ENCODE results near the gene HOXC11.

The HOXC11 gene

DNA sequence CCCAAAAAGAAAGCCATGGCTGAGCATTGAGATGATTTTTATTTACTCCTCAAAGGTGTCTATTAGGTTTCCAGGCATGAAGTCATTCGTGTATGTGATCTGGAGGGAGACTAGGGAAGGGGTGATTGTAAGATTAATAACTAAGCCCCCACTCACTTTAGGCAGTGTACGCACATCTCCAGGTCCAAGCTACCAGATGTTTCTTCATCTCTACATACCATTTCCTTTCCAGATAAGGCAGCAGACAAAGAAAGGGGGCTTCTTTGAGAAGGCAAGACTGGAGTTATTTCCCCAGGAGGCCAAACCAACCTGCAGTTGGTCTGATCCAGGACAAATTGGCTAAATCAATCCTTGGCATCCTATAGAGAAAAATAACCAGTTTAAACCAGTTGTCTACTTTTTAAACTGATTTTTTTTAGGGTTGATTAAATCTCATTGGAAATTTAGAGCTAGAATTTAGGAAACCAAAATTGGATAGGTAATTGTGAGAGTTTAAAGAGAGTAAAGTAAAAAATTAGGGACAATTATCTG lies 30.4 kb upstream of the HOXC11 start:
- DNase-seq (ENCODE audit: low spot score) = no peak

DNA sequence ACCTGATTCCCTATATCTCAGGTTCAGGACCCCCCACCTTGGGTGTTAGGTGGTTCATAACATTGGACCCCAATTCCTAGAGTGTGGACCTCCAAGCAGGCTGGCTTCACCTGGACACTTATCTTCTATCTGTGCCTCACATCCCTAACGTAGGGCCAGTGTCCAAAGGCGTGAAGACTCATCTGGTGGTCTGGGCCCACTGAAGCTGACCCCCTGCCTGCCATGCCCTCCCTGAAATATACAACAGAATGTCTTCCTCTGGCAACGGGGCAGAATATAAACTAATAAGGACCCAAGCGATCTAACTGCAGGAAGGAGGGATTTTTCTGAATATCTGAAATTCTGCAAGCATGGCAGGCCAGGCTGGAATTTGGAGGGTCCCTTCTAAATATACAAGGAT lies 28.7 kb upstream of the HOXC11 start:
- no peak for DNase-seq (ENCODE audit: low spot score)

DNA sequence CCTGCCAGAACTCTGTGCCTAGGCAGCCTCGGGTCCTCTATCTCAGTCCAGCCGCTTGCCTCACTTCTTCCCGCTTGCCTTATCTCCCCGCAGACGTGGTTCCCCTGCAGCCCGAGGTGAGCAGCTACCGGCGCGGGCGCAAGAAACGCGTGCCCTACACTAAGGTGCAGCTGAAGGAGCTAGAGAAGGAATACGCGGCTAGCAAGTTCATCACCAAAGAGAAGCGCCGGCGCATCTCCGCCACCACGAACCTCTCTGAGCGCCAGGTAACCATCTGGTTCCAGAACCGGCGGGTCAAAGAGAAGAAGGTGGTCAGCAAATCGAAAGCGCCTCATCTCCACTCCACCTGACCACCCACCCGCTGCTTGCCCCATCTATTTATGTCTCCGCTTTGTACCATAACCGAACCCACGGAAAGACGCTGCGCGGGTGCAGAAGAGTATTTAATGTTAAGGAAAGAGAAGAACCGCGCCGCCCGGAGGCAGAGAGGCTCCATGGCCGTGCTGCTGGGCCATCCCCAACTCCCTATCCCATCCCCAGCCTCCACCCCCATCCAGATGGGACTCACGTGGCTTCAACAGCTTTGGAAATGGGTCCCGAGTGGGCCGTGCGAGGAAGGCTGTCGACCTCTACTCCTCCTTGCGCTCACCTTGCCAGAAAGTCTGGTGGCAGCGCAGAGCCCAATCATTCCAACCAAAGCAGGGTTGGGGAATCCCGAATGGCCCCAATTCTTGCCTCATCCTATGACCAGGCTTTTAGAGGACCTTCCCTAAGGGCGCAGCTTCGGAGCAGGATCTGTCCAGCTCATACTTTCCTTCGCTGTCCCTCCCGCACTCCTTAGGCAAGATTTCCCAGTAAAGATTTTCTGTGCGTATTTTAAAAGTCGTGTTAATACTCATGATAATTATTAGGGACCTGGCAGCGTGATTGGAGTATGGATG lies 27.7 kb upstream of the HOXC11 start:
- no peak for DNase-seq (ENCODE audit: low spot score)

DNA sequence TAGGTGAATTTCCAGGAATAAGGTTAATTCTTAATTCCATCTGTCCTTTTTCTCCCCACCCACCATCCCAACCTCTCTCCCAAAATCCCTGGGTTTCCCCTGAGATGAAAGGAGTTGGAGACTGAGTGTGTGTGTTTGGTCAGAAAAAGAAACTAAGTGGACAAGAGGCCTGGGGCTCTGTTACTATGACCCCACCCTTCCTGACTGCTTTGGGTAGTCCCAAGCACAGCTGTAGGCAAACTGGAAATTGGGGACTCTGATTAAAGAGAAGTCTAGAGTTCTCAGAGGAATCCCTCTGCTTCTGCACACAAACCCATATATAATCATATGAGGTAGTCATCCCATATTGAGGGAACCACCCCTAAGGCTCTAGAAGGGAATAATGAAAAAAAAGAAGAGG lies 25.2 kb upstream of the HOXC11 start:
- no peak for DNase-seq (ENCODE audit: low spot score)

DNA sequence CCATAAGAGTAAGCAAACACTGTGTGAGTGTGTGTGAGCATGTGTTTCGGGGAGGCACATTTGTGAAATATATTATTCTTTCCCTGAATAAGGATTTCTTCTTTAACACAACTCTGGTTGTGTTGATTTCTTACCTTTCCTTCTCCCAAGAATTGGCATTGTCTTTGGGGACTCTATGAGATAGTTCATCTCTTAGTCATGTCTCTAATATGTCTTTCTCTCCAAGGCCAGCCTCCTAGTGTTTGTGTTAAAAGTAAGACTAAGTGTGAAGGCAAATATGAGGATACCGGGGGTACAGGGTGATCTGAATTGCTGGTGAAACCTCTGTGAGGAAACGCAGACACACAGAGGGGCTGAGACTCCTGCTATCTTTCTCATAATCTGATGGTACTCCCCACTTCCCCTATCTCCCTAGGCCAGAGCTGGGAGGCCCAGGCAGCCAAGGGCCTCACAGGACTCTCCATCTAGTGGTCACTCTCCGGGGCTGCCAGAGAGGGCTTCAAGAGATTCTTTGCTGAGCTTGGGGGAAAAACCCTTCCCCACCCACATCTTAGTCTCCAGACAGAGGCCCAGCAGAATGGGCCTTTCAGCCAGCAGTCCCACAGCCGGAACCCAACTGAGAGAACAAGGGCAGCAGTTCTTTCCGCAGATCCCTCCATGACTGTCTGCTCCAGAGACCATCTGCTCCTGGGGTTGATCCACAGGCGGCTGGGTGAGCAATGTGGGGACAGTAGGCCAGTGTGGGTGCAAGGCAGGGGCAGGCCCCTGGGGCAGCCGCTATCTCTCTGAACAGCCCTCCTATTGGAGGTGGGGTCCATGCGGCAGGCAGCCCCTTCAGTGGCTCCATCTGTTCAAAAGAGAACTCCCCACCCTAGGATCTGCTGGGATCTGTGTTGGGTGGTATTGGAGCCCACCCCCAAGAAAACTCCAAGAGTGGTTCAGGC lies 24.0 kb upstream of the HOXC11 start:
- DNase-seq (ENCODE audit: low spot score) = no peak

DNA sequence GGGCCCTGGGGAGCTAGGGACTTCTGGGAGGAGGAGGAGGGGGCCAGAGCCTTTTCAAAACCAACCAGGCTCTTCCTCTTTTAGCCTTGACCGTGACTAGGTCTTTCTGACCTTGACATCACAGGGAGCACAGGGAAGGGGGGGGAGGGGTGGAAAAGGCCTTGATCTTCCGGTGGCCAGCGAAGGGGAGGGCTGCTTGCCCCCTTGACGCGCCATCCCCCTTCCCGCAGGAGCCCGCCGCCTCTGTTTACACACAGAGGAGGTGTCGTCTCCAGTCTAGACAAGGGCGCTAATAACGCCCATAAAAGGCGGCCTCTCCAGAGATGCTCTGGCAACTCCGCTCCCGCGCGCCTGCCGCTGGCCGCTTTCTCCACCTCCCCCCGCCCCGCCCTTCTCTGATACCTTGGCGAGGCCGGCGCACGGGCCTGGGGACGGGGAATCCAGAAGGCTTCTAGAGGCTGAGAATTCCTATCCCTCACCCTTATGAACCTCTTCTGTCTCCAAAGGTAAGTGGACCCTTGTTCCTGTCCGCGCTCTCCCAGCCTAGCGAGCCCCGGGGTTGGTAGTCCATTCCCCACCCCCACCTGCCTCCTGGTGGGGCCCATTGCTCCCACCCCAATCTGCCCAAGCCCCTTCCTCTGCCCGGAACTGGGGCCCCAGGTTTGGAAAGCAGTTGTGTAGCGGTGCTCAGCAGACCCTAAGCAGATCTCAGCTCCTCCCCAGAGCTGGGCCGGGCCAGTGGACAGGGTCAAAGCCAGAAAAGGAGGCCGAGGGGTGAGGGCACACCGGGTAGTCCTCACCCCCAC lies 23.1 kb upstream of the HOXC11 start:
- no peak for DNase-seq (ENCODE audit: low spot score)

DNA sequence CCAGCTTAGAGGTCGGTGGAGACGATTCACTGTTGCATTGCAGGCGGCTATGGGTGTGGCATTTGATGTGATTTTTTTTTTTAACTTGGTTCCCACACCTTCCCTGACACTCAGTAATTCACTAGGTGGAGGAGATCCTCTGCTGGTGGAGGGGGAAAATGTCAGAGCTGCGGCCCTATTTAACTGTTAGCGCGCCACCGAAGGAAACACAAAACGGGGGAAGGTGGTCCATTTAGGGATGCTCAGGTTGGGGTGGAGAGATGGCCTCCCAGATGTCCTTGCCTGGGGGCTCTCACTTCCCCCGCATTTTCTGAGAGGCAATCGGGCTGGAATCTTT lies 22.5 kb upstream of the HOXC11 start:
- no peak for DNase-seq (ENCODE audit: low spot score)

DNA sequence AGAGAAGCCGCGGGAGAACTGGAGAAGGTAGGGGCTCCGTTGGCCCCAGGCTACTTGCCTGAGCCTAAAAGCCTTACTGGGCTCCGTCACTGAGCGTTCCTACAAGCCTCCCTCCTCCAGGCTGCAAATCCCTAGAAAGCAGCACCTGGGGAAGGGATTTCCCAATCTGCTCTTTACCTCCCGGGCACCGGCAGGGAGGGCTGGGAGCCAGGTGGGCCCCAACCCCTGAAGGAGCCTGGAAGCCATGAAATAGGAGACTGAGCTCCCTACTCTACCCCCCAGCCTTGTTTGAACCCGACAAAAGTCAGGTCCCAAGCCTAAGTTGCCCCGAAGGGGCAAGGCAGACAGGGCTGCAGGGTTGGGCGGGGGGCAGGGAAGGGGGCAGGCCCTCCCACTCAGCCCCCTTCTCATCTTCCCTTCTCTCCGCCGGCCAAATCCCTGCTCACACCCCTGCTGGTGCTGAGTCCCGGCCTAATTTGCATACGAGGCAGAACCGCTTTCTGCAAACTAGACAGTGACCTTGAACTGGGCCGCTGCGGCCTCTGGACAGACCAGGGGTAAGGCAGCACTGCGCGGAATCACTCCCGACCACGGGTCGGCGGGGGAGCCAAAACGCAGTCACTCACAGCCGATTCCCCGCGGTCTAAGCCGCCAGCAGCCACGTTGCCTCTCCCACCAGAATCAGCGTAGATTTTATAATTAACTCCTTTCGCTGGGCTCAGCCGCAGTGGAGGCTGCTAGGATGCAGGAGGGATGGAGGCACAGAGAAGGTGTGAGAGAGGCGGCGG lies 21.9 kb upstream of the HOXC11 start:
- DNase-seq (ENCODE audit: low spot score) = no peak

DNA sequence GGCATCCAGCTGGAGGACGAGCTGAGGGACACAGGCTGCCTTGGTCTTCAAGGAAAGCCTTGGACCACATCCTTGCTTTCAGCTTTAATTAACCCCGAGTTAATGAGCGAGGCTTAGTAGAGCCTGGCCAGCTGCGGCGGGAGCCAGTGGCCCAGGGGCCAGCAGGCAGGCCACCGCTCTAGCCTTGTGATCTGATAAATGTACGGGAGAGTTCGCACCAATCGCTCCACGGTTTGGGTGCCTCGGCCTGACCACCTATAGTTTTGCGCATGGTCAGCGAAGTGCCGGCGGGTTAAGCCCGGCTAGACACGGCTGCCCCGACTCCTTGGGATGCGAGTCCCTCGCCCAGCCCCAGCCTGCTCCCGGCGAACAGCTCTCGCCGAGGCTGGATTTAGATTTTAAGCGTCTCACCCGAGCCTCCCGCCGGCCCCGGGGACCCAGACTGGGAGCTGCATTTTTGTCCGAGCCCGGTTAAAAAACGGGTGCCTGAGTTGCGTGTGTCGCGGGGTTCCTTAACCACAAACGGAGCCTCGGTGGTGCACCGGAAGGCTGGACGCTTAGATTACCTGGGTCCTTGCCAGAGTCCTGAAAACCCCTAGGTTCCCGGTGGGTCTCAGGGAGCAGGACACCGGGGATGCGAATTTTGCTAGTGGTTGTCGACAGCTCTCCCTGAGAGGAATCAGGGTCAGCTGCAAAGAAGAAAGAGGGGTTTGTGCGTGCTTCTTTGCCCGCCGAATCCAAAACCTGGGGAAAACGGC lies 21.2 kb upstream of the HOXC11 start:
- no peak for DNase-seq (ENCODE audit: low spot score)

DNA sequence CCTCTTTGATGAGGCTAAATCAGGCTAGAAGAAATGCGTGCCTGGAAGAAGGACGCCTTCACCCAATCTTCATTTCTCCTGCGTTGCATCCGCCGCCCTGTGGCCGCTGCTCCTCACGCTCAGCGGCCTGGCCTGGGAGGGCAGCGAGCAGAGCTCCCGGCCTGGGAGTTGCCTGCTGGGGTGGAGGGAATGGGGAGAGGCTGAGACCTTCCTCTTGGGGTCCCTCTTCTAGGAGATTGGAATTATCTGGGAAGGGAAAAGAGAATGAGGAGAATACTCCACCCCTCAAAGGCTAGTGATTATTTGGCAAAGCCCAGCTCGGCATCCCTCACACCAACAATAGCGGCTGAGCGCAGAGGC lies 20.6 kb upstream of the HOXC11 start:
- no peak for DNase-seq (ENCODE audit: low spot score)

DNA sequence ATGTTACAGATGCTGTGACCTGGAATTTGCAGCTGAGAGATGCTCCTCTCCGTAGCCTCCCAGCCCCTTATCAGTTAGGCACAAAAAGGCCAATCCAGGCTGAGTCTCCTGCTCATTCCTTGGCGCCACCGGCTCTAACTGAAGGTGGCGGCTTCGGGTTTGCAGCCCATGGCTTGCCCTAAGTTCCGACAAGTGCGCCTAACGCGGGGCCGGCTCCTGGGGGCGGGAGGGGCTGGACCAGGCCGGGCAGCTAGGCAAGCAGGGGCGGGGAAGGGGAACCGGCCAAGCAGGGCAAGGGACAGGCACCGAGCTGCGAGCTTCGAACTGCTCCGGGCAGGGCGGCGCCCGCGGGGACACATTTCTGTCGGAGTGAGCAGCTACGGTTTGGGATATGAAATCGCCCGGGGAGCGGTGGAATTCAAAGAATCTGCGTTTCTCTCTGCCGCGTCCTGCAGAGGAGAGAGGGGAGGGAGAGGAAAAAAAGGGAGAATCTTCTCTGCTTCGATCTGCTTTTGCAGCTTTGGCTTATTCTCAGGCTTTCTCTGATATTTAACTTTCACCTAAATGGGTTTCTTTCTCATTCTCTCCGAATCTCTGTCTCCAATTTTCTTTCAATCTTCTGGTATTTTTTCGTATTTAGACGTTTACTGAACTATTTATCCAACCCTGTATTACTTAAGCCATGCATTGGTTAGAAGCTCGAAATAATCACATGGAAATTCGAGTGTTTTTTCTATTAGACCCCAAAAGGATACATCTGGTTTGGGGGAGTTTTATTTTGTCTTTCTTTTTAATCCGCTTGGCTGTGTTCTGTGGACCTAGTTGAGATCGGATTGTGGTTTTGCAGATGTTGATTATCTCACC lies 19.8 kb upstream of the HOXC11 start:
- no peak for DNase-seq (ENCODE audit: low spot score)

DNA sequence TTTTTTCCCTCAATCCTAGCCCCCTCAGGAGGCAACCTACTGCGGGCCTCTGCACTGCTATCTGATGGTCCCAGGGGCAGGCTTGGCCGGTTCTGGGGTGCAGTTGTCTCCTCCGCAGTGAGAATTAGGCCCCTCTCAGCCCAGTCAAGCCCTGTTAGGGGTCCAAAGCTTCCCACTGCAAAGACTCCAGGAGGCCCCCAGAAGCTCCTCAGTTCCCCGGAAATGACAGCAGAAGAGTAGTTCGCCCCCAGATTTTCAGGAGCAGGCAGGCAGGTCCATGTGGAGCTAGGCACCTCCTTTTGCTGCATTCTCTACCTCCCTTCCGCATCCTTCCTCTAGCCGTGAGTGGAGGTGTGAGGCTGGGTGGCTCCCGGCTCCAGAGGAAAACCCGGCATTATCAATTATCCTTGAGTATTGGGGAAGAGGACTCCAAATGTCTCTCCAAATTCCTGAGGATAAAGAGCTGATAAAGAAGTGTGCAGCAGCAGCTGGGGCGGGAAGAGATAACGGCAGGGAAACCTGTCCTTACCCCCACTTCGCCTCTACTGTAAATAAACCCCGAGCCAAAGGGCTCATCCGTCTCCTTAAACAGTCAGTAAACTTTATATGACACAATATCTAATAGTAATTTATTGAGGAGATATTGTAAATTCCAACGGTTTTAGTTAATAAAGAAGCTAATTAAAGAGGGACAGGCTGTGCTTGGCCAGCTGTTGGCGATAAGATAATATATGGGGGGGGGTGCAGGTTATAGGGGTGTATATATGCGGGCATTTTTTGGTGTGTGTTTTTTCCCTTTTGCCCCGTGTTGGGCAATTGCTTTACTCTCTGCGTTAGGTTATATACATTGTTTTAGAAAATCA lies 18.9 kb upstream of the HOXC11 start:
- DNase-seq (ENCODE audit: low spot score) = no peak

DNA sequence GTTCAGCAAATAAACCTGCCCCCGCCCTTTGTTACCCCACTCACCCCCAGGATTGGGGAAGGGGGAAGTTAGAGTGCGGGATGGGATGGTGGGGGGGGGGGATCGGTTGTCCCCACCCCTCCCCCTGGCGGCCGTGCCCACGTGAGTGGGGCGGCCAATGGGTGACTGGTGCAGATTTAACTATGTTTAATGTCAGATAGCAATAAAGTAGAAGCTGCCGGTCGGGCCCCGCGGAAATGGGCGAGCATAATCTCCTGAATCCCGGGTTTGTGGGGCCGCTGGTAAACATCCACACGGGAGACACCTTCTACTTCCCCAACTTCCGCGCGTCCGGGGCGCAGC lies 18.3 kb upstream of the HOXC11 start, which contains the start of gene HOXC12:
Gene HOXC12, plus strand, starts transcription at position 210 of the 342 bp plus-strand sequence. Its CDS starts 27 bp downstream, at position 237.
- DNase-seq (ENCODE audit: low spot score) = no peak

DNA sequence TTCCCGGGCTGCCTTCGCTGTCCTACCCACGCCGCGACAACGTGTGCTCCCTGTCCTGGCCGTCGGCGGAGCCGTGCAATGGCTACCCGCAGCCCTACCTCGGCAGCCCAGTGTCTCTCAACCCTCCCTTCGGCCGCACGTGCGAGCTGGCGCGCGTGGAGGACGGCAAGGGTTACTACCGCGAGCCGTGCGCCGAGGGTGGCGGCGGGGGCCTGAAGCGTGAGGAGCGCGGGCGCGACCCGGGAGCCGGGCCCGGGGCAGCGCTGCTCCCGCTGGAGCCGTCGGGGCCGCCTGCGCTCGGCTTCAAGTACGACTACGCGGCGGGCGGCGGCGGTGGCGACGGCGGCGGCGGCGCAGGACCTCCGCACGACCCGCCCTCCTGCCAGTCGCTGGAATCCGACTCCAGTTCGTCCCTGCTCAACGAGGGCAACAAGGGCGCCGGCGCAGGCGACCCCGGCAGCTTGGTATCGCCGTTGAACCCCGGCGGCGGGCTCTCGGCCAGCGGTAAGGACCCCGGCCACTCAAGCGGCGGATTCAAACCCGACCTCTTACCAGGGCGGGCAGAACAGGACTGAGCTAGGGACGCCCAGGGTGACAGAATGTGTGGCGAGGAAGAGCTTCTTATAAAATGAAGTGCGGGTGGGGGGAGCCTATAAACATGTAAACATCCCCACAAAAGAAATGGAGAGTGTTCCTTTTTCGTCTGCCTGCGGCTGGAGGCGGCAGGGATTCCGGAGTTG lies 17.7 kb upstream of the HOXC11 start:
- no peak for DNase-seq (ENCODE audit: low spot score)

DNA sequence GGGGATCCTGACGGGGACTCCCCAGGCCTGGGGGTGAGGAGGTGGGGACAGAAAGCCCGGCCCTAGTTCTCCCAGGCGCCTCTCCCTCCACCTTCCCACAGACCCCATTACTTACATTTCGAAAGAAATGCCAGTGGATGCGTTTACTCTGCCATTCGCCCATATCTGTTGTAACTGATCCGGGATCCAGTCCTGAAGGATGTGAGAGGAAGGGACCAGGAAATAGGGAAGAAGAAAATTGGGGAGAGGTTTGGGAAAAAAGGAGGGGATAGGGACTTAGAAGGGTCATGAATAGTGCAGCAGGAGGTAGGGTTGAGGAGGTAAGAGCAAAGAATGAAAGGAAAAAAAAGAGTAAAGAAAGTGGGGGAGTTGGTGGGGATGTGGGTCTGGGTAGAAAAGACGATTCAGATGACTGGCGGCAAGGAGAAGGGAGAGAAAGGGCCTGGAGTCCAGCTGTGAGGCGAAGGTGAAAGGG lies 17.1 kb upstream of the HOXC11 start:
- DNase-seq (ENCODE audit: low spot score) = no peak

DNA sequence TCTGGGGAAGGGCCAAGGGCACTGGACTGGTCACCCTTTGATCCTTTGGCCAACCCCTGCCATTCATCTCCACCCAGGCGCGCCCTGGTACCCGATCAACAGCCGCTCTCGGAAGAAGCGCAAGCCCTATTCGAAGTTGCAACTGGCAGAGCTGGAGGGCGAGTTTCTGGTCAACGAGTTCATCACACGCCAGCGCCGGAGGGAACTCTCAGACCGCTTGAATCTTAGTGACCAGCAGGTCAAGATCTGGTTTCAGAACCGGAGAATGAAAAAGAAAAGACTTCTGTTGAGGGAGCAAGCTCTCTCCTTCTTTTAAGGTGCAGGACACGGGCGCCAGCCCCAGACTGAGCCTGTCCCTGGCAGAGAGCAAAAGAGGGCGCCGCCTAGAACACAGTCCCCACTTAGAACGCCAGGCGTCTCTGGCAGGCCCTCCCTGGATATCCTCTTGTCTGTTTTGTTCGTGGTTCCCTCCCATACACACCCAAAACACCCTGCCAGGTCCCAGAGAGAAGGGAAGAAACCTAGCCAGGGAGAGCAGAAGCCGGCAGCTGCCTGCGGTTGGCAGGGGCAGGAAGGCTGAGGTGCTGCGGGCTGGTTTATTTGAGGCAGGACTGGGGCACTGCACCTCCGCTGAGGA lies 16.6 kb upstream of the HOXC11 start:
- no peak for DNase-seq (ENCODE audit: low spot score)

DNA sequence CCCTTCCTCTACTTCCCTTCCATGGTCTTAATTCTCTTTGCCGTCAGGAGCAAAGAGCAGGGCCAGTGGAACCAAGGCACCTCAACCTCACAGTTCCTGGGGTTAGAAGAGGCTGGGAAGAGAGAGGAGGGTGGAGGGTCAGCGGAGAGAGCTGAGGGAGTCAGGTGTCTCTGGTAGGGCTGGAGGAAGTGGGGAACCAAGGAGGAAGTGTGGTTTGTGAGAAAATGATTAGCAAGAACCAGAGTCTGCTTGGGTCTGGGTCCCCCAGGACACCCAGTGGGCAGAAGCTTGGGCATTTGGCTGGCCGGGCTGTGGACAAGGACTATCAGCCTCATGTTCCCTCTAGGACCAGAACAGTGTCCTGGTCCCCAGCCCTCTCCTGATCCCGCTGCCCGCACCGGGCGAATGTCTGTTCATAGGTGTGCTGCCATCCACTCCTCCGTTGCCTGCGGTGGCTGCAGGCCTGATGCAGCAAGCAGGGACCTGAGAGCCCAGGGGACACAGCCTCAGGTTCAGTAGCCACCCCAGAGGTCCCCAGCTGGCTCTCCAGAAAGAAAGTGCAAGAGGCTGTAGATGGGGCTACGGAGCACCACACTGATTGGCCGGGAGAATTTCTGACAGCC lies 15.9 kb upstream of the HOXC11 start:
- no peak for DNase-seq (ENCODE audit: low spot score)
